ENCODE data around the gene TMPRSS2.

Gene TMPRSS2

GRCh38 chr21:41497788-41498187 is 10.2 kb downstream of the TMPRSS2 start:
- no peaks in the 10 kb centered on the region for H3K36me3 ChIP-seq (replicated peaks; ENCODE audit: insufficient read depth, low read length)
- no peaks in the 10 kb centered on the region for H3K79me2 ChIP-seq (ENCODE audit: low read length)
- no peak overlapping the region for H3K27ac ChIP-seq (ENCODE audit: low read length)
- no peaks in the 10 kb centered on the region for H3K9me2 ChIP-seq (replicated peaks; ENCODE audit: insufficient read depth, low read length)
- no peak for DNase-seq
- no peaks in the 10 kb centered on the region for H4K20me1 ChIP-seq (ENCODE audit: insufficient read depth, low read length)
- no peak overlapping the region for H3K9ac ChIP-seq (ENCODE audit: low read length)
- no peaks in the 10 kb centered on the region for H3K4me1 ChIP-seq (ENCODE audit: low read length)
- no peak overlapping the region for H3K4me3 ChIP-seq (ENCODE audit: low read length)
- TF ChIP-seq EZH2phosphoT487 (IDR thresholded peaks at IDR 0.05; ENCODE audit: low read length), result no peak
- no peak for TF ChIP-seq CTCF (IDR thresholded peaks at IDR 0.05; ENCODE audit: low read length)
- TF ChIP-seq EZH2 (optimal IDR thresholded peaks at IDR 0.05; ENCODE audit: low read depth, low read length), result no peak
- no peaks in the 10 kb centered on the region for H3F3A ChIP-seq (ENCODE audit: insufficient read depth, low read length)
- H3K27me3 ChIP-seq (replicated peaks; ENCODE audit: insufficient read depth, low read length), result peaks cover 11% of the 10 kb centered on the region; the same call in 1 of the 2 replicates
- no peak overlapping the region for H3K4me2 ChIP-seq (ENCODE audit: low read depth, low read length)
- H3K9me3 ChIP-seq (replicated peaks; ENCODE audit: insufficient read depth, low read length), result no peaks in the 10 kb centered on the region
- H2AFZ ChIP-seq (ENCODE audit: low read length), result no peak overlapping the region

- H4K20me1 ChIP-seq (ENCODE audit: insufficient read depth, low read length), result no peaks in the 10 kb centered on the region
- peaks cover 11% of the 10 kb centered on the region; the same call in 1 of the 2 replicates for H3K27me3 ChIP-seq (replicated peaks; ENCODE audit: insufficient read depth, low read length)
- no peaks in the 10 kb centered on the region for H3K4me1 ChIP-seq (ENCODE audit: low read length)
- H3K4me3 ChIP-seq (ENCODE audit: low read length), result no peak overlapping the region
- no peak overlapping the region for H3K4me2 ChIP-seq (ENCODE audit: low read depth, low read length)
- no peaks in the 10 kb centered on the region for H3K9me3 ChIP-seq (replicated peaks; ENCODE audit: insufficient read depth, low read length)
- no peaks in the 10 kb centered on the region for H3K36me3 ChIP-seq (replicated peaks; ENCODE audit: insufficient read depth, low read length)
- DNase-seq, result no peak
- H3F3A ChIP-seq (ENCODE audit: insufficient read depth, low read length), result no peaks in the 10 kb centered on the region
- H3K9me2 ChIP-seq (replicated peaks; ENCODE audit: insufficient read depth, low read length), result no peaks in the 10 kb centered on the region
- no peak for TF ChIP-seq EZH2 (optimal IDR thresholded peaks at IDR 0.05; ENCODE audit: low read depth, low read length)
- TF ChIP-seq CTCF (IDR thresholded peaks at IDR 0.05; ENCODE audit: low read length), result no peak
- no peak for TF ChIP-seq EZH2phosphoT487 (IDR thresholded peaks at IDR 0.05; ENCODE audit: low read length)
- no peak overlapping the region for H2AFZ ChIP-seq (ENCODE audit: low read length)
- no peak overlapping the region for H3K9ac ChIP-seq (ENCODE audit: low read length)
- H3K27ac ChIP-seq (ENCODE audit: low read length), result no peak overlapping the region
- H3K79me2 ChIP-seq (ENCODE audit: low read length), result no peaks in the 10 kb centered on the region
Measured at GRCh38 chr21:41497008-41497407, 10.9 kb downstream of the TMPRSS2 start.

GRCh38 chr21:41494242-41494641 is 13.7 kb downstream of the TMPRSS2 start:
- Histone ChIP-seq H3K4me2 (ENCODE audit: low read depth, low read length) (no peak overlapping the region), H4K20me1 (ENCODE audit: insufficient read depth, low read length) (no peaks in the 10 kb centered on the region), H3F3A (ENCODE audit: insufficient read depth, low read length) (no peaks in the 10 kb centered on the region), H3K27ac (ENCODE audit: low read length) (no peak overlapping the region), H3K4me1 (ENCODE audit: low read length) (no peaks in the 10 kb centered on the region), H3K27me3 (replicated peaks; ENCODE audit: insufficient read depth, low read length) (0 out of 2 replicates have a peak, but pooled peaks cover 3% of the 10 kb centered on the region), H3K9me3 (replicated peaks; ENCODE audit: insufficient read depth, low read length) (no peaks in the 10 kb centered on the region), H3K4me3 (ENCODE audit: low read length) (no peak overlapping the region), H3K36me3 (replicated peaks; ENCODE audit: insufficient read depth, low read length) (no peaks in the 10 kb centered on the region), H3K9ac (ENCODE audit: low read length) (no peak overlapping the region), H2AFZ (ENCODE audit: low read length) (no peak overlapping the region), H3K9me2 (replicated peaks; ENCODE audit: insufficient read depth, low read length) (no peaks in the 10 kb centered on the region), H3K79me2 (ENCODE audit: low read length) (no peaks in the 10 kb centered on the region)
- TF ChIP-seq EZH2 (optimal IDR thresholded peaks at IDR 0.05; ENCODE audit: low read depth, low read length), result no peak
- TF ChIP-seq CTCF (IDR thresholded peaks at IDR 0.05; ENCODE audit: low read length), result no peak
- no peak for TF ChIP-seq EZH2phosphoT487 (IDR thresholded peaks at IDR 0.05; ENCODE audit: low read length)
- DNase-seq, result no peak

All from MM.1S (cell line).